ENCODE results near the gene TMEM272. TPM values are rescaled to one million over a fixed set of nuclear protein-coding genes. Genes with fewer than 3 reads are reported as not detected.

The TMEM272 gene, protein sequence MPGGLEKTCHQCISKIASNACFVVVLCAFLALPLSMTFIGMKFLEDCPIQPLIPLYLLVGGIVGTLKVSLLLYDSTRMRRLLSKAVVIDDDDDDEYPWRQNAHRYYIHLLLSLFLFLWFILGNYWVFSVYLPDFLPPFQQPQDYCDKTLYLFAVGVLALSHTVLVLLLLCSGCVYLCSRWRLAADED
- polyA plus RNA-seq (2012; ENCODE audit: insufficient read depth, insufficient read length): not detected

DNA sequence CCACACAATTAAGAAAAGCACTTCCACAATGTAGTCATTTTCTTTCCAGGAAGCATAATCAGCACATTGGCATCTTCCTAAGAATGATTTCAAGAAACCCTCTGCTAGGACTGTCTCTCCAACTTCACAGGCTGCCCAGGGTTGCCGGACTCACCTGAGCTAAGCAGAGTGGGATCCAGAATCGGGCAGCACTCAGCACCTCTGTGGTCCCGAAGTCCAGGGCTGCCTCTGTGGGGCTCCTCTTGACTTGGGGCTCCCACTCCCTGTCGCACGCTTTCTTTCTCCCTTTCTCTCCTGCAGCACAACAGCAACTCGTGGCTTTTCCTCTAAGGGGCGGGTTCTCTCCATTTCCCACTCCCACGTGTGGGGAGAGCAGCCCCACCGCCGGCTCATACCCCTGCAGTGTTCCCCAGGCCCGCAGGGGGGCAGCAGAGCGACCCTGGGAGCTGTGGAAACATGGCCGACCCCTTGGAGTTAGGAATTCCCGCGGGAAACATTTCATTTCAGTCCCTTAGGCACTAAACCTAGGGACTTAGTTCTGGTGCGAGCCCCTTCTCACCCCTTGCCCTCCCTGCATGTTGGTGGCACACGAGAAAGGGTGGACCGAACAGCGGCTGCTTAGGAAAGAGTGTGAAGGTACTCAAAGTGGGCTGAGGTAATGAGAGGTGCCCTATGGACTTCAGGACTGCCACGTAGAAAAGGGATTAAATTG is at the start of gene TMEM272:
Gene TMEM272, minus strand, starts transcription at position 316 of the 712 bp plus-strand sequence. CDS start 6,647 bp downstream, outside the sequence.
- no peak for DNase-seq (ENCODE audit: low read depth, low spot score)
- no peak within 1 kb of the TSS for H3K4me3 ChIP-seq (ENCODE audit: low read length)

DNA sequence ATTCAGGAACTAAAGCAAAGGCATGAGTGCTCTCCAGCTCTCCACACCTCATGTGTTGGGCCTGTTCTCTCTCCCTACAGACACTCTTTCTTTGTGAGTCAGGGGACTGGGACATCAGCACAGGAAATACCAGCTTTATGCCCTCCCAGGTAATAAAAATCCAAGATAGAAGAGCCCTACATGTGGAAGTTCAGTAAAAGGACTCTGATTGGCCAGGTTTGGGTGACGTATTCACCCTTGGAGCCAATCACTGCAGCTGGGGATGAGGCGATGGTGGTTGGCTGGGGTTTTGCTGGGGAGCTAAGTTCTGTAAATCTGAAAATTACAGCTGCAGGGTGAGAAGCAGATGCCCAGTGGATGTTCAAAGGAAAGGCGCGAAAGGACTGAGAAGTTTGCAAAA is 49.3 kb upstream of the TMEM272 start:
- no peak overlapping the region for H3K4me3 ChIP-seq (ENCODE audit: low read length)
- DNase-seq (ENCODE audit: low read depth, low spot score): no peak

DNA sequence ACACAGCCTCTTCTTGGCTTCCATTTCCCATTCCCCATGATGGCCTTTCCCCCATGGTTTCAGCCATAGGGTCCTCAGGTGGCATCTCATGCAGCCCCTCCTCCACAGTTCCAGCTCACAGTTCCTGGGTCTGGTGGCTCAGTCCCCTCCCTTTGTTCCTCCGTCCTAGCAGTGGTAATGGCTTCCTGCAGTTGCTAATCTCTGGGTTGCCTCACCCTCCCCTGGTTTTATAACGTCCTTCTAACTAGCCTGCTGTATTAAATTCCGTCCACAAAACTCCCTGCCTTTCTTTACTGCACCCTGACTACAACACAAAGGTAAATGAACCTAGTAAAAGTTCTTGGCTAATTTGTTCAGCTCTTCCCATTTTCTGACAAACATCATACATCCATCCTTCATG is 47.7 kb upstream of the TMEM272 start:
- DNase-seq (ENCODE audit: low read depth, low spot score): no peak
- no peak overlapping the region for H3K4me3 ChIP-seq (ENCODE audit: low read length)

DNA sequence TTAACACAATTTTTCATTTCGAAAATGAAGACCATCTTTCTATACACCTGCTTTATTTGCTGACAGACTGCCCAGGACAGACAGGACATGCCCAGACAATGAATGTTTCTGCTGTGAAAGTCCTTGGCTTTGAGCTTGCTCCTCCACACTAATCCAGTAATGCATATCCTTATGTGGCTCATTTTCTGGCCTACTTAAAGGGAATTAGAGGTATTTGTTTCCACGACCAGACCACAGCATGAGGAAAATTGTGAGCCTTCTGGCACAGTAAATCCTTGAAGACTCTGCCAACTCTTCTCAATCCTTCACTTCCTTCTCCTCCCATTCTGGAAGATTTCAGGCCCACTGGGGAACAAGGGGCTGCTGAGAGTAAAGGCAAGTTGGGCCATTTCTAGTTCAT is 42.5 kb upstream of the TMEM272 start:
- H3K4me3 ChIP-seq (ENCODE audit: low read length): no peak overlapping the region
- DNase-seq (ENCODE audit: low read depth, low spot score): no peak

DNA sequence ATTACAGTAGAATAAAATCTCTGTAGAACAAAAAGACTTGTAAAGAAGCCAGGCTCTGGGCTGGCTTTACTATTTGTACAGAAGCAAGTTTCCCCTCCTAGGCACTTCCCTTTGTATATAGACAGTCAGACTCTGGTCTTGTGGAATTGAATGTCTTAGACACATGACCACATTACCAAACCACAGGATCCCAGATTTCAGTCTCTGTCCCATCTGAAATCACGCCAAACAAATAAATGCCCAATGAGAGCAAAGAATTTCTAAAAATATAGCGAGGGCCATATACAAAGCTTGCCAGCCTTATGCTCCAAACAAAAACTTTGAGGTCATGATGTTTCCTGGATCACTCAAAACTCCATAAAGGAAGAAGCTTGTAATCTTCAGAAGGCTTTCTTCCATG is 40.7 kb upstream of the TMEM272 start:
- no peak for DNase-seq (ENCODE audit: low read depth, low spot score)
- H3K4me3 ChIP-seq (ENCODE audit: low read length): no peak overlapping the region

DNA sequence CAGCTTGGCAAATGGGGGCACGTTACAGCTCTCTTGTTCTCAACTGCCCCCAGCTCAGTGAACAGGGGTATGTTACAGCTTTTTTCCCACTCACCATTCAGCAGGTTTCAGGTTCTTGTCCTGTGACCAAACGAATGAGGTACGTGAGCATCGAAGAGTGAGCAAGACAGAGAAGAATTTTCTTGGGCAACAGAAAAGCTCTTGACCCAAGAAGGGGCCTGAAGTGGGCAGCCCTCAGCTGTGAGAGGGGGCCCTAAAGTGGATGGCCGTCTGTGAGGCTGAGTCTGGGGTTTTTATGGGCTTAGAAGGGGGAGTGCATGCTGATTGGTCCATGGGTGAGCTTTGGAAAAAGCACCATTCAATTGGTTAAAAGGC is 38.2 kb upstream of the TMEM272 start:
- no peak for DNase-seq (ENCODE audit: low read depth, low spot score)
- no peak overlapping the region for H3K4me3 ChIP-seq (ENCODE audit: low read length)

DNA sequence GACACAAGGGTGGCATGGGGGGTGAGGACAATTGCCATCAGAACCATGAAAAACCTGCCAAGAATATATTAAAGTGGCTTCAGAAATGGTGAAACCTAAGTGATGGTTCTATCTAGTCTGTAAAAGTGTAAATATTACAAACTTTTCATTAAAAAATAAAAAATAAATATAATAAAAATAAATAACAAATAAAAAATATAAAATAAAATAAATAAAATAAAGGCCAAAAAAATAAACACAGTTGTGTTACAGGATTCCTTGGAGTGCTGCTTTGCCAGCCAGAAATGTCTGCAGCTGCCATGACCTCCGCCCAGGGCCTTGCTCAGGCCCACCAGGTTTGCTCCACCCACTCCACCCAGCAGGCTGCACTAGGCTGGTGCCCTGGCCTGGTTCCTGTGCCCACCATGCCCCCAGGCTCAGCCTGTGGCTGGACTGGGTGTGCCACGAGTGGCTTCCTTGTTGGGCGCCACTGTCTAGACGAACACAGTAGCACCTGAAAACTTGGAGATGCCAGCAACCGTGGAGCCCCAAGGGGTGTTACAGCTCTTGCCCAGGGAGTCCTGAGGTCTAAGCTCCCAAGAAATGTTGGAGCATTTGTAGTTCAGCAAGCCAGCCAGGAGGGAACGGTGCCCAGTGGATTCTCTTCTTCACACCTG is 37.7 kb upstream of the TMEM272 start:
- DNase-seq (ENCODE audit: low read depth, low spot score): no peak

DNA sequence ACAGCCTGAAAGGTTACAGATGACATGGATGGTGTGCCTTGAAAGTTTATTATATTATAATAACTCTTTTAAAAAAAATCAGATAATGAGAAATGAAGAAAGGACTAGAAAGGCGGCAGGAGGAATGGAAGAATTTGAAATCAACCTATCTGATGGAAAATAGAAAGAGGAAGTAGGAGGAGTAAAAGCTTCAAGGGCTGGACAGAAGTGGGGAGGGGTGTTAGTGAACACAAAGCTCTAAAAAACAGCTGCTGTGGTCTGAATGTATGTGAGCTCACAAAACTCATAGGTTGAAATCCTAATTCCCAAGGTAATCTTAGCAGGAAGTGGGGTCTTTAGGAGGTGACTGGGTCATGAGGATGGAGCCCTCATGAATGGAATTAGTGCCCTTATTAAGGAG is 36.3 kb upstream of the TMEM272 start:
- no peak overlapping the region for H3K4me3 ChIP-seq (ENCODE audit: low read length)
- DNase-seq (ENCODE audit: low read depth, low spot score): no peak

More for the DNA sequence above, 37.7 kb upstream of the TMEM272 start:
- no peak overlapping the region for H3K4me3 ChIP-seq (ENCODE audit: low read length)

DNA sequence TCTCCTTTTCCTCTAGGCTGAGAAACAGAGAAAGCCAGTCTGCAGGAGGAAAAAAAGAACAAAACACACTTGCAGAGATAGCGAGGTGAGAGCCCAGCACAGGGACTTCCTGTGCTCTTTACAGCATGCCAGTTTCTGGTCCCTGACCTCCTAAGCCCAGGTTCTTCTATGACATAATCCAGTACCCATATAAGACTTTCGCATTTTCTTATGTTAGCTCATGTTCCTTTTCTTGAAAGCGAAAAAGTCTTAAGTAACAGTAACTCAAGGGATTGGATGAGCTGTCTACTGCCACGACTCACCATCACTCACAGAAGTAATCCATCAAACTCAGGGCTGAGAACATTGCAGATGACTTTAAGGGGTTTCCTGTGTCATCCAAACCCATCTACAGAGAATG is 34.2 kb upstream of the TMEM272 start:
- DNase-seq (ENCODE audit: low read depth, low spot score): no peak
- no peak overlapping the region for H3K4me3 ChIP-seq (ENCODE audit: low read length)

DNA sequence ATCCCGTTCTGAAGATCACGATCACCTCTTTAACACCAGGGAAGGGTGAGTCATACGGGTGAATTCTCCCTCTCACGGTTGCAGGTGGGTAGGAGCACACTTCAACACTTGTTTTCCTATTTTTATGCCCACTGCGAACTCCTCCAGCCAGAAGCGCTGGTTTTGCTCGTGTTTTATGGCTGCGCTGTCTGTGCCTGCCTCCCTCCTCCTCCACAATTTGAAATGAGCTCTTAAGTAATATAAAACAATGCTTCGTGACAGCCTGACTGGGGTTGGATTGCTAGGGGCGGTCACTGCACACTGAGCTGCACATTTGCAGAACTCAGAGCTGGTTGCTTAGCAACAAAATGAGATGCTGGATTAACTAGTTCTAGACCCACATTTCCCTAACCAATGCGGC is 29.7 kb upstream of the TMEM272 start:
- H3K4me3 ChIP-seq (ENCODE audit: low read length): no peak overlapping the region
- no peak for DNase-seq (ENCODE audit: low read depth, low spot score)

DNA sequence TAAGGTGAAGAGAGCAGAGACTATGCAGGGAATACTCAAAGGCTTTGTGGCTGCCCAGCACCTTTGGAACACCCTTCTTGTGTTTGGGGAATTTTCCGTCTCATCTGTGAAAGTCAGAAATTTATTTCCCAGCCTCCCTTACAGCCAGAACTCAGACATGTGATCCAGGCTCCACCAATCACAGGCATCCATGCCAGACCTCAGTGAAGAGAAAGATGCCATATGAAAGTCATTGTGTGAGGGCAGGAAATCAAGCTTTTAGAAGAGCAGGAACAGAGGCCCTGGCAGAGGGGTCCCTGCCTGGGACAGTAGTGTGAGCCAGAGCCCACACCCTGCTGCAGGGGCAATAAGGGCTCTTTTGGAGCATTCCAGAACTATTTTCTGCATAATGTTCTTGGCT is 28.9 kb upstream of the TMEM272 start:
- no peak overlapping the region for H3K4me3 ChIP-seq (ENCODE audit: low read length)
- DNase-seq (ENCODE audit: low read depth, low spot score): peak; percentile 80

DNA sequence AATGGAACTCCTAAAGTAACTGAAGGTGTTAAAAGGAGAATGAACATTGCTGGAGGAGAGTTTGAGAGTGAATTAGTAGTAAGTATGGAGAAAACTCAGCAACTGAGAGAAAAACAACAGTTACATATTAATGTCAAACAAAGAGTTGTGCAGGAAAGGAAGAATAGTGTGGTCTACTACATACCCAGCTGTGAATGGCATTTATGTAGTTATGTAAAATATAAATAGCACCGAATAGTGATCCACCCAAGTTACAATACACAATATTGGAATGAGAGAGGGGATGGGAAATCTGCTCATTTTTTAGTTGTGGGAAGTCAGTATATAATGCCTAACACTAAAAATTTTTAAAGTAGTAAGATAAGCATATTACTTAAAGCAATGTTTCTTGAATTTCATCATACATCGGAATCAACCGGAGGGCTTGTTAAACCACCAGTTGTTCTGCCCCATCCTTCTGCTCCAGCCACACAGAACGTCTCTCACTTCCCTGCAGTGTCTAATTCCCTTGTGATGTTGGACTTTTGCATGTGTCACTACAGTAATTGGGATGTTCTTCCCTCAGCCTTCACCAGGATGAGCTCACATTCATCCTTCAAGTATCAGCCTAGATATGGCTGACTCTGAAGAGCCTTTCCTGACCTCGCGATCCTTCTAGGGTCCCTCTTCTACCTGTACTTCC is 28.3 kb upstream of the TMEM272 start:
- no peak for DNase-seq (ENCODE audit: low read depth, low spot score)
- H3K4me3 ChIP-seq (ENCODE audit: low read length): no peak overlapping the region

DNA sequence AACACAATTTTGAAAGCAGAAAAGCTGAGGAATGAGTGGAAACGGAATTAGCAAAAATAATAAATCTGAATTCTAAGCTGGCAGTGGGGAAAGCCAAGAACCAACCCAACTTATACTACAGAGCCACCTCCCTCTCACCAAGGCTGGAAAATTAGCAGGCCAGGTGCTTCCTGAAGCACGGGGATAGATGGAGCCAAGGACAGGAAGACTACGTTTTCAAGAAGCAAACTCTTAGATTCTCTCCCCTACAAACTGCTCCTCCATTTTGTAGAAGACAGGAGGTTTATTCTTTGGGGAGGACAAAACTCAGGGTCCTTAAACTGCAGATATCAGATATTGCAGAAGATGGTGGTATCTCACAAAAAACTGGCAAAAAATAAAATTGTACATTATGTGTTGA is 25.6 kb upstream of the TMEM272 start:
- H3K4me3 ChIP-seq (ENCODE audit: low read length): peak overlapping the region; percentile 5; the same call in 1 of the 2 replicates
- DNase-seq (ENCODE audit: low read depth, low spot score): peak; percentile 54

DNA sequence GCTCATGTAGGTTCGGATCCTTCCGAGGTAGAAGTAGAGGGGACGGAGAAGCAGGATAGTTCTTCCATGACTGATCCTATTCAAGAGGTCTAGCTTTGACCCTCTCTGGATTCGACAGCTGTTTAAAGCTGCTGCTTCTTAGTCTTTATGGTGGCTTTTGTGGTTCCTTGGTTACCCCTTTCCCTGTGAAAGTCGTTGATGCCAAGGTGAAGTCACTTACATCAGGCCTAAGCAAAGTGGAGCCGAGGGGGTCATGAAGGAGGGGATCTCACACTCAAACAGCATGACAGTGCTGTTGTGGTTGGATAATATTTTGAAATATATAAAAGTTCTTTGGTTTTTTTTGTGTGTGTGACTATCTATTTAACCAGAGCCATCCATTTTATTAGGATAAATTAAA is 24.9 kb upstream of the TMEM272 start:
- peak; percentile 91 for DNase-seq (ENCODE audit: low read depth, low spot score)
- no peak overlapping the region for H3K4me3 ChIP-seq (ENCODE audit: low read length)

DNA sequence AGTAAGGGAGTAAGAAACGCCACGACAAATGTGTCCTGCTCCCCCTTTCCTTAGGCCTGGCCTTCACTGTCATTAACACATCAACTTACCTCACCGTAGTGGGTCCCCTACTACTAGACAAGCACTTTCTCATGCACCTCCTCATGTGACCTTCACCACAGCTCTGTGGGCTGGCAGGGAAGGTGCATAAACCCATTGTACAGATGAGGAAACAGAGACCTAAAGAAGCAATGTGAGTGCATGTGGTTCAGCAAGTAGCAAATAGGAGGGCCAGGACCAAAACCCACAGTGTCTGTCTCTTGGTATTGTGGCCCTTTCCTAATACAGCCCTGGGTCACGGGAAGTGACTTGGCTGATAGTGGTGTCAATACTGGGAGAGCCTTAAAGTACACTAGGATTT is 22.1 kb upstream of the TMEM272 start:
- no peak overlapping the region for H3K4me3 ChIP-seq (ENCODE audit: low read length)
- peak; percentile 80 for DNase-seq (ENCODE audit: low read depth, low spot score)

DNA sequence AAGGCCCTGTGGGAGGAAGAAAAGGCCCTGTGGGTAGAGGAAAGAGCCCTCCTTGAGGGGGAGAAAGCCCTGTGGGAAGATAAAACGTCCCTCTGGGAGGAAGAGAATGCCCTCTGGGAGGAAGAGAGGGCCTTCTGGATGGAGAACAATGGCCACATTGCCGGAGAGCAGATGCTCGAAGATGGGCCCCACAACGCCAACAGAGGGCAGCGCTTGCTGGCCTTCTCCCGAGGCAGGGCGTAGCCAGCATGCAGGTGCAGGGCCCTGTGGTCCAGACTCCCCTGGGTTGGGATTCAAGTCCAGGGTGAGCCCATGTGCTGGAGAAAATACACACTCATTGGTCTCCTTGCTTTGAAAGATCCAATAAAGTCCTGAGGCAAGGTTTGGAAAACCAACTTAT is 20.9 kb upstream of the TMEM272 start:
- no peak for DNase-seq (ENCODE audit: low read depth, low spot score)
- no peak overlapping the region for H3K4me3 ChIP-seq (ENCODE audit: low read length)

DNA sequence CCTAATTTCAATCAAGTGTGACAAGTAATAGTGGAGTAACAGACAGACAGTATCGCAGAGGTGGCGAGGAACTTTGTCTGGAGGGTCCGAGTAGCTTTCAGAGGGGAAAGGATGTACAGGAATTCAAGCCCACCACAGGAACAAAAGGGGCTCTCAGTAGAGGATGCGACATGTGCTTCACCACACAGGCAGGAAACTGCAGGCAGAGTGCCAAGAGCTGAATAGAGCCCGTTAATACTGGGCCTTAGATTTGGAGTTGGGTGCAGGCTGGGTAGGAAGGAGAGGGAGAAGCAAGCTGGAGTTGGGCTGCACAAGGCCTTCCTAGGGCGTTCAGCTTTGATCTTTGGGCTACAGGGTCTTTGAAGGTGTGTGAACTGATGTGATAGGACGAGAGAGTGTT is 18.0 kb upstream of the TMEM272 start:
- no peak overlapping the region for H3K4me3 ChIP-seq (ENCODE audit: low read length)
- DNase-seq (ENCODE audit: low read depth, low spot score): peak; percentile 80

DNA sequence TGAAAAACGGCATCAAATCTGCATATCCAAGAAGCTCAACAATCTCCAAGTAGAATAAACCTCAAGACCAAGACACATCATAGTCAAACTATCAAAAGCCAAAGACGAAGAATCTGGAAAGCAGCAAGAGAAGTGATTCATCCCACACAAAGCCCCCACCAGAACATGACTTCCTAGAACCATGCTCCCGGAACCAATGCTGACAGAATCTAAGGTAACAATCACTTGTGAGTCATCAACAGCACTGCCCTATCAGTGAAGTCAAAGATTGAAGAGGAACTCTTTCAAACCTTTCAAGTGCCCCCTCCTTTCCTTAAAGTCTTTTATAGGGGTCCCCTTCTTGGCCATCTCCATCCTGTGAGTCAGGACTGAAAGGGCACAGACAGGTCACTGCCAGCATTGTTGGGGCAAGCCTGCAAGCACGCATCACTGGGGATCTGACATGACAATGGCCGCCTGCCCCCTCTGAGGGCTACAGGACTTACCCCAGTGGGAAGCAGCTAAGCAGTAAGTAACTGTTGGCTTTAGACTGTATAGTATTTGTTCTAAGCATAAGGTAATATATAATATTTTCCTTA is 16.8 kb upstream of the TMEM272 start, which contains the start of gene CCDC70:
Gene CCDC70, plus strand, starts transcription at position 247 of the 578 bp plus-strand sequence. CDS start 3,443 bp downstream, outside the sequence.
- H3K4me3 ChIP-seq (ENCODE audit: low read length): no peak within 1 kb of the TSS
- DNase-seq (ENCODE audit: low read depth, low spot score): no peak

DNA sequence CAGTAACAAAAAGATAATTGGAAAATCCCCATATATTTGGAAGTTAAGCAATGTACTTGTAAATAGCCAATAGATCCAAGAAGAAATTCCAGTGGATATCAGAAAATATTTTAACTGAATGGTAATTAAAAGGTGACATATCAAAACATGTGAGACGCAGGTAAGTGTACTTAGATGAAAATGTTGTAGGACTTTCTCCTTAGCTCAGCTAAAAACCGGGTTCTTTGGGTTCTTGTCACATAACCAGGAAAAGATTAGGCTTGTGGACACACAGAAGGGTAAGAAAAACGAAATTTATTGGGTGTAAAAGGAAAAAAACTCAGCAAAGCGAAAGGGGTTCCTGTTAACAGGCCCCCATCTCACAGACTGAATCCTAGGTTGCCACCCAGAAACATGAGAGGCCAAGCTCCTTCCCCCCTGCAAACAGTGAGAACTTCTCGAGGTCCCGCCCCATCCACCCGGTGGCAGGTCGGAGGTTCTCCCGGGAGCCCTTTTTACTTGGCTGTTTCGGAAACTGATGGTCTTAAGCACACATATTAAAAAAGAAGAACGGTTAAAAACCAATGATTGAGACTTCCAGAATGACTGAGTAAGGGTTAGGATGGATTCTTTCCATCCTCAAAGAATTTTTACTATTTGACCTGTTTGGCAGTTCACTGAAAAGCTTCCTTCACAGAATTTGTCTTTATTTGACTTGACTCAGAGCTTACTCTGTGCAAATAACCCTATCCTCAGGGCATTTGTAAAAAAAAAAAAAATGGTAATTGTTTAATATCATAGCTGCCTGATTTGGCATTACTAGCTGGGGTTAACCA is 13.7 kb upstream of the TMEM272 start:
- no peak for DNase-seq (ENCODE audit: low read depth, low spot score)
- H3K4me3 ChIP-seq (ENCODE audit: low read length): no peak overlapping the region
